CD4-positive, alpha-beta T cell treated with Interleukin-17A for 1 hour (primary cell): ENCODE results near the gene UBE2D2.

ENCODE experiments used
- DNase-seq: peaks from one replicate; pipeline ENCODE4 v3.0.0-alpha.2; 2020

The UBE2D2 gene

DNA sequence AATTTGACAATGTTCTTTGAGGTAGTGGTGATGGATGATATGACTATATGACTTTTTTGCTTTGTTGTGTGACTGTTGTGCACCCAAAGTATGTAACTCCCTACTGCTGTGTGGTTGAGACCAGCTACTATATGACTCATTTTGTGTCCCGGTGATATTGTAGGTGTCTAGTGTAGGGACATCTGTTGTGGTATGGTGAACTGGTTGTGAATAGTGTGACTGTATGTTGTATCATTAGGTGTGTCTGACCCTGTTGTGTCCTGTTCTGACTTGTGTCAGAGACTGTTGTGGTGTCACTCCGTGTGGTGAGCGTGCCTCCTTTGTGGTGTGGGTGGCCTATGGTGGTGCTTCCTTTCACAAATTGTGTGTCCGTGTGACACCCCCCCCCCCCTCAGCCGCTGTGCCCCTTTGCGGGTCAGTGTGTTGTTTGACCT lies 75.9 kb downstream of the UBE2D2 start:
- DNase-seq, result peak; percentile 58

DNA sequence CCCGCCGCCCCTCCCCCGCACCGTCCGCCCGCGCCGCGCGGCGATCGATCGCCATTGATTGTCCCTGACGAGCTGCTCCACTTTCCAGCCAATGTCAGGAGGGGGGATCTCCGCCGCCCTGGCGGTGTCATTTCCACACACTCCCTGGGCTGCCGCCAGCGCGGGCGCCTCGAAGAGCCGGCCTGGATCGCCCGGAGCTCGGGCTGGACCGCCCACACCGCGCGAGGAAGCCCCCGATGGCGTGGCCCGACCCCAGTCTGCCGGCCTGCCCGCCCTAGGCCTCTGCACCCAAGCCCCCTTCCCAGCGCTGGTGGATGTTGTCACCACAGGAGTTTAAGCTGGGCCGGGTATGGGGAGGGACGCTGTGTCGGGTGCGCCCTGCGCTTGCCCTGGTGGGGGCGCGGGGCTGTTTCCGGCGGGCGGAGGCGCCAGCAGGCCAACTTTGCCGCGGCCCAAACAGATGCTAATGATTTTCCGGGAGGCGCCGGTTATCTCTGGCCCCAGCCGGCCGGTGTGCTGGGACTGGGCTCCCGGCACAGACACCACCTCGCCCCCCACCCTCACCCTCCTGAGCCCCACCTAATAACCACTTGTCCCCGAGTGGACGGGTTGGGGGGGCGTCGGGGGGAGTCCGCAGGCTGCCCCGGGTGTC lies 76.4 kb downstream of the UBE2D2 start:
- peak; percentile 62 for DNase-seq

DNA sequence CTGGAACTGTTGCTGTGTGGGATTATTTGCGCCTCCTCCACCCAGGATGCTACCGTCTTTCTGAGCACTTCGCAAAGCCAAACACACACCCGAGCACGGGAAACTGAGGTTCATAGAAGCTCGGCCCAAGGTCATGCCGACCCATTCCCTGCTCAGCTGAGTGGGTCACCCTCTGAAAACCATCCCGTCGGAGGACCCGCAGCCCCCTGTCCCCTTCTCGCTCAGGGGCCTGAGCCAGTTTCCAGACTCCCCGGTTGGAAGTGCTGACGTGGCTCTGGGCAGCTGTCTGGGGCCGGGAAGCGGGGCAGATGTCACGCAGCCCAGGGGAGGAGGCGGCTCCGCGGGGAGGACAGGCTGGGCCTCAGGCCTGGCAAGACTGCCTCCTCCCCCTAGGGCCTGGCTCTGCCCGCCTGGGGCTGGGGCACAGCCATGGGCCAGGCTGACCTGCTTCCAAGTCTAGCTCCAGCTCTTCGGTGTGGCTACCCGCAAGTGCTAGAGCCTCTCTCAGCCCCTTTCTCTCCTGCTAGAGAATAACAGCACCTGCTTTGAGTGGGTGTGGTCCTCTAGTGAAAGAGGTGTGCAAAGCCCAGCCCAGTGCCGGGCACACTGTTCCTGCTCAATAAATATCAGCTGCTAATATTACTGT lies 77.1 kb downstream of the UBE2D2 start:
- no peak for DNase-seq

DNA sequence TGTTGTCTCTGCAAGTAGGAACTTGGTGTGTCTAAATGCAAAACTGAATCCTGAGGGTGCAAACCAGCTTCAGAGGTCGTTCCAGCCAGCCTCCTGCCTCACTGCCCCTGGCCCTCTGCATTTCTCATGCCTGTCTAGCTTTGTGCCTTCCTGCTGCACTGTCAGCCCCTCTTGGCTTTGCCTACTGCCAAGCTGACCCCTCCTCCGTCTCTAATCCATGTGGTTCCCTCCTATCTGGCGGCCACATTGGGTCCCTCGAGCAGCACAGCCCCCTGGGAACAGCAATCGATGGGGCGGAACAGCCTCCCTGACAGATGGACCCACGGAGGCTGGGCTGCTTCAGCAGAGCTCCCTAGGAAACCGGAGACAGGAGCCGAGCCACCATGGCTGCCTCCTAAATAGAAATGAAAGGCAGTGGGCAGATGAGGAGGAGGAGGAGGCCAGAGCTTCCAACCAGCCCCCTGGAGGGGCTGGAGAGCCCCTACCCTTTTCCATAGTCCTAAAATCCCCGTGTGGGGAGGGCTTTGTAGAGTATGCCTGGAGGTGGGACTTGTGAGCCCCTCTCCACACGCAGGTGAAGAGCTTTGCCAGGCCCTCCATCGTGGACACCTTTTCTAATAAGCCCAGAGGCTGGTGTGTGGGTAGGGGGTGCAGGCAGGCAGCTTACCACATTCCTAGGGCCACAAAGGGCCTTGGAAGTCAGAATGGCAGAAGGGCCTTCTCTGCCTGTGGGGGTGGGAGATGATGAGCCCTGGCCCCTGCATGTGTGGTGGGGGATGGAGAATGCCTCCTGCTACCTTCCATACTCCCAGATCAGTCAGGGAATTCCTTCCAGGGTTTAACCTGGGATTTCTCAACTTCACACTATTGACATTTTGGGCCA lies 77.8 kb downstream of the UBE2D2 start:
- no peak for DNase-seq

DNA sequence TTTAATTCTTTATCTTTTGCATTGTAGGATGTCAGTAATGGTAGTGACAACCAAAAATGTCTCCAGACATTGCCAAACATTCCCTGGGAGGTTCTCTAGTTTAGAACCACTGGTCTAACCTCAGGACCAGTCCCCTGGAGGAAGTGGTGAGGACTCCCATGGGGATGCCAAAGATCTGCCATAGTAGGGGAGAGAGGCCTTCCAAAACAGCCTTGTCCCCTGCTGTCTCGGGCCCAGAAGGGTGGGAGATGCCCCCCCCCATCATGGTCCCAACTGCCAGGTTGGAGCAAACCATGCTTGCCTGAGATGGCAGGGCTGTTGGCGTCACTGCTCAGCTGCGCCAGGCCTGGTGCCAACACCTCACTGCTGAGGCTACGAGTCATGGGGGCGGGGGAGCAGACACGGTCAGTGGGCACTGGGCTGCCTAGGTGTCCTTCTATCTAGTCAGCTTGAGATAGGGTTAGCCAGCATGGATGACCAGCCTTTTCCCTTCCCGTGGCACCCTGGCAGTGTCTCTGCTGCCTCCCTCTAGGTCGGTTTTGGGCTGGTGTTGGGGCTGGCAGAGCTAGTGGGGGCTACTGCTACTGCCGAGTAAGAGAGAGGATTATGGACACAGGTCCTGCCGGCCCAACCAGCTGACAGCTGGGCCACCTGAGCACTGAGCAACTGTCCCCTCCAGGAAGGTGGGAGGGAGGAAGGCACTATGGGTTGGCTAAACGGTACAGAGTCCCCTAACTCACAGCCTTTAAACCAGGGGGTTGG lies 78.7 kb downstream of the UBE2D2 start:
- DNase-seq, result no peak

DNA sequence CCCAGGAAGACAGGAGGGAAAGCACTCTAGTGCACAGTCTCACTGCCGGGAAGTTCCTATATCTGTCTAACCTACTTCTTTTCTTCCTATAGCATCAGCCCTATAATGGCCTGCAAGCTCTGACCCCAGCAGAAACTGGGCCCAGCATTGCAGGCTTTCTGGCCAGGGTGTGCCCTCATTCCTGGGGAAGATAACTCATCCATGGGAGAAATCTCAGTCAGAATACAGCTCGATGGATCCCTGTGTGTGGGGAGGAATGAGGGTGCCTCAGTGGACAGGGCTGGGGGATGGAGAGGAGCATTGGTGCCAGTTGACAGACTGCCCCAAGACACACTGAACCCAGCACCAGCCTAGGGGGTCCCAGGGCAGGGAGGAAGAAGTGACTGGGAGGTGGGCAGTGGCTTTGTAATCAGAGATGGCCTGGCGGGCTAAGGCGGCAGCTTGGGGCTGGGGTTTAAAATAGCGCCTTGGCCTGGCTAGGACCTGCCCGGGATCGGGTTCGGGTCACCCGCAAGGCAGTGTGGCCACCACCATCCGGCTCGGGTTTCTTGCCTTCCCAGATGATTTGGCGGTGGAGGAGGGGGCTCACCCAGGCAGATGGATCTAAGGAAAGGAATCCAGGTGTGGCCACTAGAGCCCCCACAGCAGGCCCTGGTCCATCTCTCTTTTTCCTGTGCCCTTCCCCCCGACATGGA lies 79.4 kb downstream of the UBE2D2 start:
- no peak for DNase-seq

DNA sequence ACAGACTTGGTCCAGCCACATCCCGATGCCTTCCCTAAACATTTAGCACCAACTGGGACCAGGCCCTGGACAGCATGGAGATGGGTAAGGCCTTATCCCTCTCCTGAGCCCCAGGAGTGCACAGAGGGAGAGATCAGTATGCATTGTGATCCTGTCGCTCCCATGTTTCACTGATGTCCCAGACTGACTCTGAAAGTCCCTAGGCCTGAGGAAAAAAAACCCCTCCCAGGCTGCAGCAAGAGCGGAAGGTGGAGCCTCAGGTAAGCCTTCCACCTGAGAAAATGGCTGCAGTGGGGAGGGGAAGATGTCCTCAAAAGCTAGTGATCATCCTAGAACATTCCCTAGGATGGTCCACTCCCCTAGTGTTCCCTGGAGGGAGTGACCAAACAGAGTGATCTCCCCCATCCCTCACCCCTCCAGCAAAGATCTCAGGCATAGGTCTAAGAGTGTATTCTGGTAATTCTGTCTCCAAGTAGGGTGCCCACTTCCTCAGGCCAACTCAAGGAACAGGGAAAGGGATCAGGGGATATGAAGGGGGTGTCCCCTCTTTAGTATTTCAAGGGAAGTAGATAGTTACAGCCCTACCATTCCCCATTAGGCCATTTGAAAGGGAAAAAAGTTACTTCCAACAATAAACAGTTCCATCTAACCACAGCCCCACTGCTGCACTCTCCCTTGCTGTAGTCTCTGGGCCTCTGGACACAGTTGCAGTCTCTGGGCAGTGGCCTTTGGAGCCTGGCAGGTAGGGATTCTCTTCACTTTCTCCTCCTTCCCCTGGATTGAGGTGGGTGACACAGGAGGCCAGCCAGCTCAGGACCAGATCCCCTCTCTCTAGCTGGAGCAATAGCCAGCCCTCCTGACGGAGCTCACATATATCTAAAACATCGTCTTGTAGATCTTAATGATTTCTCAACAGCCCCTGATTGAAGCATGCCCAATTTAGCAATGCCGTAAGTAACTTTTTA lies 80.3 kb downstream of the UBE2D2 start:
- no peak for DNase-seq

DNA sequence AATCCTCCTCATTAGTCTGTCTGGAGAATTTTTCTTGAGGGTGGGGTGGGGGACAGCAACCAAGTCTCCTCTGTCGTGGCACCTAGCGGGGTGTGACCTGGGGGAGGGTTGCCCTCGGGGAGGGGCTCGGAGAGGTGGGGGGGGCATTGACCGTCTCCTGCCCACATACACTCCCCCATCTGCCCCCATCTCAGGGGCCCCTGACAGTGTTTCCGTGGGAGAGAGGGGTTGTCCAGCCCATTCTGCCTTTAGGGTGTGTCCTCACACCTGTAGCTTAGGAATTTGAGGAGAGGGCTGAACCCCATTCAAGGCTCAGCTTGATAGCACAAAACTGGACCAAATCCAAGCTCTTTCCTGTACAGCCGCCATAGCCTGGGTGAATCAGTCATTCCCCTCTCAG lies 81.1 kb downstream of the UBE2D2 start:
- no peak for DNase-seq

DNA sequence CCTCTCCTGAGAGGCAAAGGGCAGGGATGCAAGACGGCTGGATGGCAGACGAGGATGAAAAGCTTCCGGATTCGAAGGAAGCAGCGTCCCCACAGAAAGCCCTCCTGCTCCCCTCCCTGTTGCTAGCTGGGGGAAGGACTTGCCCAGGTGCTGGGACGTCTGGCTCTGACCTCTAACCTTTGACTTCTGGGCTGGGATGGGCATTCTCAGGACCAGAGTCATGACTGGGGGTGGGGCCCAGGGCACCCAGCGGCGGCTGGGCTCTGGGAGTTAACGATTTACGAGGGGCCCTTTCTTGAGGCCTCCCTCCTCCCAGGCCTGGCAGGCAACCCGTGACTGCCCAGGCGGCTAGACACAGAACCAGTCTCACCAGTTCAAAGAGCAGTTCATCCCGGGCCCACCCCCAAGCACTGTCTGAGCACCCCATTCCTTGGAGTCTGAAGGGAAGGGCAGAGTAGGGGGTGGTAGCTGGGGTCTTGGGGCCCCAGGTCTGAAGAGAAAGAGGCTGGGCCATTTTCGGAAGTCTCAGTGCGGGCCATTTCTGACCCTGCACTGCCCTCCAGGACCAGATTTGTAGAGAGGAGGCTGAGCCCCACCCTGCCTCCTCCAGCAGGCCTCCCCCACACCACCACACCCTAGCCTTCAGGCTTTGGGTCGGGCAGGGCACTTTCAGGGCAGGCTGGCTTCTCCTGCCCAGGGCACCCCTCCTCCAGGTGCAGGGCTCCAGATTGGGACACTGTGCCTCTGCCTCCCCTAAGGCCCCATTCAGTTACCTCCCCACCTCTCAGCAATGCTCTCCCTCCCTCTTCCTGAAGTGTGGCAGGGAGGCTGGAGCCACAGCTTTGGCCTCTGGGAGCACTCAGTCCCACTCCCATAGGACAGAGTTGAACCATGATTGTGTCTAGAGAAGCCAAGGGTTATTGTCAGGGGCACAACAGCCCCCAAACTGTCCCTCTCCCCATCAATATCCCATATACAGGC lies 82.0 kb downstream of the UBE2D2 start:
- no peak for DNase-seq

DNA sequence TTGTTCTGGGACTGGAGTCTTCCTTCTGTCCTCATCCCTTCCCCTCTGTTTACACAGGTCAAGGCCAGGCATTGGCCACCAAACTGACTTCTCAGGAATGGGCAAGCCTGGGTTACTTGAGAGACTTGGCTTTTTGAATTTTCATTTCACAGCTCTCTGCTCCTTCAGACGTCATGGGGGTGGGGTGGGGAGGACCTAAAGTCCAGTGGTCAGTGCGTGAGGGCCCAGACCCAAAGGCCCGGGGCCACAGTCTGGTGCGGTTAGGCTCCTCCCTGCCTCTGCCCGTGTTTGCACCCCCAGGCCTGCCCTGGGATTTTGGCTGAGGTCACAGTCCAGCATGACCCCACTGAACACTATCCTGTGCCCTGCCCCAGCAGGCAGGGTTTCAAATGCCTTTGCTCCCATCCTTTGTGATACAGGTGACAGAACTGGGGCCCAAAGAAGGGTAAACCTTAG lies 82.9 kb downstream of the UBE2D2 start:
- DNase-seq, result no peak

DNA sequence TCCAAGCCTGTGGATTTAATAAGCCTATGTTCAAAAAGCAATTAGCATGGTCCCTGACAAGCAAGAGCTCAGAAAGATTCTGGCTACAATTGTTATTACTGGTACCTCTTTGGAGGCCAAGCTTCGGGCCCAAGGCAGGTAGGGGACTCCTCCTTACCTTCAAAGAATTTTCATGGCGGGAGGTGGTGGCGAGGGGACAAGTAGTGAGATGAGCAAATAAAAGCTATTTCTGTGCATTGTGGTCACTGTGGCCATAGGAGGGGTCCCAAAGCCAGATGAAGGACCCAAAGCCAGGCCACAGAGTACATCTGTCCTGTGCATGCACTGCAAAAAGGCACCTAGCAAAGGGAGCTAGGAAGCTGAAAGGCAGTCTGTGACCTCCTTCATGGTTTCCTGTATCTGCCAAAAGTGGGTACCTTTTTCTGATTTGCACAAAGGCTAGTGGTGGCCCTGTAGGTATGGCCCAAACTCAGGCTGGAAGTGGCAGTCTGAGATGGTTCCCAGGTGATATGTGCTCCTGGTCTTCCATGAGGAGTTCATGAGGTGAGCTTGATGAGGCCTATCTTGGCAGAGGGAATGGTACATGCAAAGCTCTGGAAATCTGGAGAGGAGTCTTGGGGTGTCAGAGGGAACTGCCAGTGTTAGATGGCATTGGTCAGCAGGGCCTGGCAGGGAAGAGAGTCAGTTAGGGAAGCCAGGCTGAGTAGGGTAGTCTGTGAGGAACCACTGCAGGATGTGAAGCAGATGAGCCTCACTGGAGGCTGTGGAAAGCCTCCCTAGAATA lies 83.7 kb downstream of the UBE2D2 start:
- no peak for DNase-seq

DNA sequence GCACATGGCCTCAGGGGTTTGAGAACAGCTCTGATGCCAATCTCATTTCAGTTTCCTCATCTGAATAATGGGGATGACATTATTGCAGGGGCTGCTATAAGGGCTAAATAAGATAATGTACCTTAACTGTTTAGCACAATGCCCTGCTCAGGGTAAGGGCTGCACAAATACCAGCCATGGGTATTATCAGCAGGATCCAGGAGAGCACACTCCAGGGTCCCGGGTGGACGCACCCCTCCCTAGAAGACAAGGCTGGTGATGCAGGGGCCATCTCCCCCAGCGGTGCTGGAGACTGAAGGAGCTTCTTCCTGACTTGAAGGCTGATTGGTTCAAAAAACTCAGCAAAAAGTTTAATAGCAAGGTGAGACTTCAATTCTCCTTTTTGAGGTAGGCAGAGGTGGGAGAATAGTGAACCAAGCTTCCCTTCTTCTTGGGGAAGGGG lies 84.3 kb downstream of the UBE2D2 start:
- no peak for DNase-seq

DNA sequence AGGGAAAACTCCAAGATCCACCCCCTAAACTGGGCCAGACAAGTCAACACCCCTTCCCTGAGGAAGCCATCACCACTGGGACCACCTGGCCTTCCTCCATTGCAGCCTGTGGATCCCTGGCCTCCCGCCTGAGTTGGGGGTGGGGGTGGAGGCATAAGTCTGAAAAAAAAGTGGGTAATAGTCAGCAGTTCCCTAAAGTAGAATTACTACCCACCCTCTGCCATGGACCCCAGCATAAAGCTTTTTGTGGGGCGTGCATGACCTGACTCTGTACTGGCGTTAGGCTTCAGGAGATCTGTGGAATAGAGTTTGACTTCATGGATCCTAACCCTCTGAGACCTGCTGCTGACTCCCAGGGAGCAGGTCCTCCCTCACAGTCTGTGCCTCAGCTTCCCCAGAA lies 85.0 kb downstream of the UBE2D2 start:
- no peak for DNase-seq

DNA sequence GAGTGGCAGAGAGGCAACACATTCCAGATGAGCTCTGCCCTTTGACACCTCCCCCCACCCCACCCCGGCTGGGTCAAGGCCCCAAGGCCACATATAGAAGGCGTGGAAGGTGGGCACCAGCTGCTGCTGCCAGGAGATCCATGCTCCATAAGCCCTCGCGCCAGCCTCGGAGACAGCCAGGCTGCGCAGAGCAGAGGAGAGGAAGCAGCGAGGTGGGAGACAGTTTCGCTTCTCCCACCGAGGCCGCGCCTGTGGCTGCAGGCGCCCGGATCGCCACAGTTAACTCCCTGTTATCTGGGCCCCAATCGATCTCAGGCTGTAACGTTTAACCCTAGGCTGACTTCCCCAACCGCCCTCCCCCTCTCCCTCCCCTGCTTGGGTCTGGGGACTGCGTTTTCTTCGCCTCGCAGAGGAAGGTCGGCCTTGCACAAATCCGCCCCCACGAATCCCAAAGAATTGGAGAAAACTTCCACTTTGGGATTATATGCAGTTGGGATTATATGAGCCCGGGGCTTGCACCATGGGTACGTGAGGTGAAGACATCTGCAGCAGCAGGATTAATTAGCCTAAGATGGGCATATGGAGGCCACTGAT lies 85.9 kb downstream of the UBE2D2 start:
- DNase-seq, result no peak

DNA sequence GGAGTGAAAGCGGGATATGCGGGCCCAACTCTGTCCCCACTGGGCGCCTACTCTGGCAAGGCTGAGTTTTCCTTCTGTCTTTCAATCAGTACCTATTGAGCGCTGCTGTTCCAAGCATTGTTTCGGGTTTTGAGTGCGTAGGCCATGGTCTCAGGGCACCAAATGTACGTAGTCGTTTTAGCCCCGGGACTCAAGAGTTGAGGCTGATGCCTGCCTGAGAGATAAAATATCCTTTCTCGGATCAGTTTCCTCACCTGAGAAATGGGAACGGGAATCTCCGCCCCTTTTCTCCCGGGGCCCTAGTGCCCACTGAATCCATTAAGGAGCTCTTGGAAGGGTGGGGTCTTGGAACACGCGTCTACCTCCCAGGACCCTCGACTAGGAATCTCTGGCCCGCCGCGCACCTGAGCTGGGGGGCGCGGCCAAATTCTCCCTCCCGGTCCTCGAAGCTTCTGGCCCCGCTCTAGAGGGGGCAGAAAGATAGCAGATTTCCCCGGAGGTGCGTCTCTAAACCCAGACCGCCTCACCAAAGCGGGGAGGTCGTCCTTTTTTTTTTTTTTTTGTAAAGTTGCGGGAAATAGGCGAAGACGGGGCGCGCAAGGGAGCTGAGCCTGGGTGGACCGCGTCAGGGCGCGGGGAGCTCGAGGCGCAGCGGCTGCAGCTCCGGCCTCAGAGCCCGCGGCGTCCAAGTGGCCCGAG lies 86.5 kb downstream of the UBE2D2 start:
- no peak for DNase-seq

DNA sequence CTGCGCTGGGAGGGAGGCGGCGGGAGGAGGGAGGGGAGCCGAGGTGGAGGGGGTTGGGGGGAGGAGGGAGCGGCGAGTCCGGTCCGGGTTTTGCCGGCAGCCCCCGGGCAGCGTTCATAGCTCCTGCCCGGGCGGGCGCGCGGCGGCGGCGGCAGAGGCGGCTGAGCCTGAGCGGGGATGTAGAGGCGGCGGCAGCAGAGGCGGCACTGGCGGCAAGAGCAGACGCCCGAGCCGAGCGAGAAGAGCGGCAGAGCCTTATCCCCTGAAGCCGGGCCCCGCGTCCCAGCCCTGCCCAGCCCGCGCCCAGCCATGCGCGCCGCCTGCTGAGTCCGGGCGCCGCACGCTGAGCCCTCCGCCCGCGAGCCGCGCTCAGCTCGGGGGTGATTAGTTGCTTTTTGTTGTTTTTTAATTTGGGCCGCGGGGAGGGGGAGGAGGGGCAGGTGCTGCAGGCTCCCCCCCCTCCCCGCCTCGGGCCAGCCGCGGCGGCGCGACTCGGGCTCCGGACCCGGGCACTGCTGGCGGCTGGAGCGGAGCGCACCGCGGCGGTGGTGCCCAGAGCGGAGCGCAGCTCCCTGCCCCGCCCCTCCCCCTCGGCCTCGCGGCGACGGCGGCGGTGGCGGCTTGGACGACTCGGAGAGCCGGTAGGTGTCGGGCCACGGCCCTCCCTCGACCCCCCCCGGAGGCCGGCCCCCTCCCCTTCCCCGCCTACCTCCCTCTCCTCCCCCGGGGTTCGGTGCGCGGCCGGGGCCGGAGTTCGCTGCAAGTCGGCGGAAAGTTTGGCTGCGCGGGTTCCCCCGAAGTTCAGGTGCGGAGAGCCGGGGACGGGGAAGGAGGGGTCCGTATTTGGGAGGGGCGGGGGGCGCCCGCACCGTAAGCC lies 87.3 kb downstream of the UBE2D2 start, which contains the start of gene CXXC5:
CXXC5 (plus strand) TSS at position 145 of the 877 bp plus-strand sequence. CDS start 32,175 bp downstream, outside the sequence.
- DNase-seq, result peak; percentile 54
